Stomach (tissue), 9 donors: ENCODE measurements around the gene HIPK1. TPM values are rescaled to one million over a fixed set of nuclear protein-coding genes. Genes with fewer than 3 reads are reported as not detected.

ENCODE experiments used
- DNase-seq, 2 donors: peaks; one replicate each; pipeline versions ENCODE4 v3.0.0 to v3.0.0-alpha.2; 2013 to 2019
- H3K27ac ChIP-seq, 5 donors: fragments of 200-600 bp in 4 of 5; sonication (generic) in 4 of 5; one replicate each; pipeline ENCODE4 v1.5.1; 2013 to 2019; ENCODE audit warnings: mild to moderate bottlenecking in 1 of 5, moderate library complexity in 1 of 5
- H3K27me3 ChIP-seq, 3 donors: fragments of 200-600 bp; sonication (generic); one replicate each; pipeline ENCODE4 v1.5.1; 2017 to 2019; ENCODE audit warnings: mixed run types in 1 of 3
- H3K36me3 ChIP-seq, 4 donors: fragments of 200-600 bp; sonication (generic); 1 replicate in 3 of 4; 2 replicates in 1 of 4; pipeline ENCODE4 v1.5.1; 2016 to 2019
- H3K4me1 ChIP-seq, 4 donors: fragments of 200-600 bp; sonication (generic); one replicate each; pipeline ENCODE4 v1.5.1; 2016 to 2019
- H3K4me3 ChIP-seq, 4 donors: fragments of 200-600 bp; sonication (generic) in 3 of 4; one replicate each; pipeline ENCODE4 v1.5.1; 2016 to 2019; ENCODE audit warnings: mild to moderate bottlenecking in 1 of 4
- H3K9me3 ChIP-seq, 4 donors: fragments of 200-600 bp; sonication (generic); one replicate each; pipeline ENCODE4 v1.5.1; 2016 to 2019
- CTCF ChIP-seq, 7 experiments: fragments of 450-650 bp in 4 of 7; fragments of 200-600 bp in 3 of 7; sonication (generic) in 3 of 7; IDR thresholded peaks; one replicate each; pipeline ENCODE4 v1.5.1; 2016 to 2019; ENCODE audit warnings: antibody characterized with exemption in 7 of 7, control low read depth in 2 of 7, mild to moderate bottlenecking in 1 of 7
- EP300 ChIP-seq: sonication (generic); formaldehyde crosslinking; IDR thresholded peaks from one replicate; pipeline ENCODE4 v1.6.1; 2017; ENCODE audit warnings: antibody characterized with exemption
- POLR2A ChIP-seq, 4 donors: fragments of 450-650 bp; IDR thresholded peaks; one replicate each; pipeline ENCODE4 v1.6.1; 2016; ENCODE audit warnings: antibody characterized with exemption in 4 of 4, control low read depth in 2 of 4, mild to moderate bottlenecking in 1 of 4, moderate library complexity in 1 of 4
- POLR2AphosphoS5 ChIP-seq, 3 donors: sonication (generic); formaldehyde crosslinking; IDR thresholded peaks; one replicate each; pipeline ENCODE4 v1.6.1; 2016; ENCODE audit warnings: antibody characterized with exemption in 3 of 3
- WGBS, 5 donors: extraction: QIAGEN DNeasy Blood & Tissue Kit in 3 of 5; methylation state at CpG; one replicate each; pipeline versions ENCODE4 v1.1.5 to v1.1.7; 2013 to 2018; 5-methylcytosine and 5-hydroxymethylcytosine counted together
- intact Hi-C: fragments of 100-400 bp; cut with DNase I; formaldehyde crosslinking; loops from one replicate; pipeline ENCODE4 v1.15.1; 2023; ENCODE audit warnings: low total_unique reads
- polyA plus RNA-seq, 3 donors: library from polyadenylated mRNA; stranded (reverse); fragments of 200-250 nt; gene quantifications; one replicate each; pipeline ENCODE4 v1.2.3, GENCODE V29; 2013
- total RNA-seq, 5 donors: library from RNA; depleted of rRNA; stranded (reverse); fragments of >200 nt; gene quantifications; one replicate each; pipeline versions ENCODE4 v1.1.0 to v1.2.3, GENCODE V29; 2014 to 2016
- donor health status: healthy with polysubstance abuse.
- donor health status: Bipolar disorder and iron deficiency.
- donor health status: healthy.

HIPK1 gene
- total and polyA plus RNA-seq, 8 donors, result 8.7 to 70.3 (median 28.3) TPM

DNA sequence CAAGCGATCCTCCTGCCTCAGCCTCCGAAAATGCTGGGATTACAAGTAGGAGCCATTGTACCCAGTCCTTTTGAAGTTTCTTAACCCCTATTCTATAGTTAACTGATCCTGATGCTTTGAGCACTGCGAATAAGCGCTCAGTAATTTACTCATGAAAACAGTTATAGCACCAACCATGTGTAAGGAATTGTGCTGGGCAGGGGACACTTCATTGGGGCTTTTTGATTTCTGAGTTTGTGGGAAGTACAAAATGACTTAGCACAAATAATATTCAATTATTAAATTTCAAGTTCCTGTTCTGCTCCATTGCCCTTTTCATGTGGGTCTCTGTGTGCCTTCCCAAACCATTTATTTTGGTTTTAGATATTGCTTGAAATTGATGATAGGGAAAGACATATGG lies 6.2 kb upstream of the HIPK1 start:
- WGBS, 5 donors, result 73 to 96% (median 95%) methylated on average over 4 of the region's 4 CpGs
- peaks cover 2 to 7% (median 5%) of the 10 kb centered on the region in 4 donors for H3K4me1 ChIP-seq
- no peak for DNase-seq

DNA sequence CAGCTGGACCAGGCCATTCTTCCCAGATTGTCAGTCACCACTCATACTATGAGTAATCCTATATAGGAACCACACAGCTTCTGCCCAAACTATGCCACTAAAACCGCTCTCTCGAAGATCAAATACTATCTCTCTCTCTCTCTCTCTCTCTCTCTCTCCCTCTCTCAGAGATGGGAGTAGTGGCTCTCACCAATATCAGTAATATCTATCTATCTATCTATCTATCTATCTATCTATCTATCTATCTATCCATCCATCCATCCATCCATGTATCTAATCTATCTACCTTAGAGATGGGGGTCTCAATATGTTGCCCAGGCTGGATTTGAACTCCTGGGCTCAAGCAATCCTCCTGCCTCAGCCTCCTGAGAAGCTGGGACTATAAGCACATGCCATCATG lies 4.7 kb upstream of the HIPK1 start:
- intact Hi-C loops, result no loop called here
- TF ChIP-seq POLR2AphosphoS5 (IDR thresholded peaks at IDR 0.05) (no peak), EP300 (no peak), POLR2A (IDR thresholded peaks at IDR 0.05) (no peak), CTCF (IDR thresholded peaks at IDR 0.05) (no peak)
- Histone ChIP-seq H3K27ac (no peak overlapping the region), H3K4me3 (no peak overlapping the region), H3K36me3 (no peaks in the 10 kb centered on the region), H3K4me1 (peaks cover 10 to 15% (median 12%) of the 10 kb centered on the region in 4 donors), H3K27me3 (no peaks in the 10 kb centered on the region), H3K9me3 (no peaks in the 10 kb centered on the region)
- no peak for DNase-seq
- WGBS, 5 donors, result 91 to 96% (median 96%) methylated on average over 2 of the region's 2 CpGs

More for the DNA sequence above, 6.2 kb upstream of the HIPK1 start:
- intact Hi-C loops, result no loop called here
- Histone ChIP-seq H3K4me3 (no peak overlapping the region), H3K27me3 (no peaks in the 10 kb centered on the region), H3K27ac (no peak overlapping the region), H3K36me3 (no peaks in the 10 kb centered on the region), H3K9me3 (no peaks in the 10 kb centered on the region)
- TF ChIP-seq EP300, result no peak
- no peak for TF ChIP-seq POLR2A (IDR thresholded peaks at IDR 0.05)
- TF ChIP-seq CTCF (IDR thresholded peaks at IDR 0.05), result no peak

GRCh38 chr1:113928187-113928930 lies 765 bp upstream of the HIPK1 start:
- 5 to 15% (median 13%) methylated on average over 6 of the region's 6 CpGs for WGBS, 5 donors
- H3K4me1 ChIP-seq, result peaks cover 34 to 45% (median 41%) of the 10 kb centered on the region in 4 donors
- H3K36me3 ChIP-seq, result no peaks in the 10 kb centered on the region

More at GRCh38 chr1:113928187-113928930, 765 bp upstream of the HIPK1 start:
- peak overlapping the region; percentile 93 to 99 (median 97) for H3K27ac ChIP-seq
- TF ChIP-seq POLR2AphosphoS5 (IDR thresholded peaks at IDR 0.05) (no peak), CTCF (IDR thresholded peaks at IDR 0.05) (no peak), POLR2A (IDR thresholded peaks at IDR 0.05) (no peak)
- intact Hi-C loops, result no loop called here
- DNase-seq, result peak in 1 of 2 donors; percentile 58
- H3K4me3 ChIP-seq, result peak overlapping the region; percentile 89 to 99 (median 92)
- H3K9me3 ChIP-seq, result no peaks in the 10 kb centered on the region
- H3K27me3 ChIP-seq, result no peaks in the 10 kb centered on the region
